Head of caudate nucleus (tissue), 42 donors: Measurements from ENCODE around the gene SLC5A6.
A peak's percentile ranks its signal among the peaks of the same experiment; 100 is the strongest.

Experiments
- DNase-seq, 42 donors: peaks; one replicate each; pipeline versions ENCODE4 v3.0.0 to v3.0.0-alpha.2; 2020 to 2021; ENCODE audit warnings: mixed read lengths in 7 of 42
- intact Hi-C: fragments of 100-400 bp; cut with DNase I; formaldehyde crosslinking; loops from one replicate; pipeline ENCODE4 v1.15.0; 2022

The SLC5A6 gene

GRCh38 chr2:27238976-27239375 lies 26.9 kb upstream of the SLC5A6 start:
- no peak for DNase-seq
- intact Hi-C loops, result no loop called here

- no peak for DNase-seq
- intact Hi-C loops, result no loop called here
Measured at GRCh38 chr2:27237341-27237945, 25.4 kb upstream of the SLC5A6 start.

- intact Hi-C loops, result no loop called here
- DNase-seq, result no peak
Measured at GRCh38 chr2:27236626-27237025, 24.6 kb upstream of the SLC5A6 start.

- intact Hi-C loops, result no loop called here
- DNase-seq, result no peak
Measured at GRCh38 chr2:27236136-27236535, 24.1 kb upstream of the SLC5A6 start.

- intact Hi-C loops, result no loop called here
- no peak for DNase-seq
Measured at GRCh38 chr2:27233341-27233740, 21.3 kb upstream of the SLC5A6 start.

- DNase-seq, result no peak
- intact Hi-C loops, result no loop called here
Measured at GRCh38 chr2:27231921-27232320, 19.9 kb upstream of the SLC5A6 start.

- intact Hi-C loops, result no loop called here
Measured at GRCh38 chr2:27227501-27227900, 15.4 kb upstream of the SLC5A6 start.

GRCh38 chr2:27225526-27225925 lies 13.5 kb upstream of the SLC5A6 start:
- intact Hi-C loops, result no loop called here
- no peak for DNase-seq

More at GRCh38 chr2:27227501-27227900, 15.4 kb upstream of the SLC5A6 start:
- no peak for DNase-seq

GRCh38 chr2:27223416-27223815 lies 11.3 kb upstream of the SLC5A6 start:
- intact Hi-C loops, result no loop called here
- DNase-seq, result no peak

GRCh38 chr2:27222407-27222806 lies 10.3 kb upstream of the SLC5A6 start:
- intact Hi-C loops, result no loop called here
- no peak for DNase-seq

- DNase-seq, result no peak
- intact Hi-C loops, result no loop called here
Measured at GRCh38 chr2:27221166-27221565, 9.1 kb upstream of the SLC5A6 start.

- no peak for DNase-seq
- intact Hi-C loops, result no loop called here
Measured at GRCh38 chr2:27220091-27220490, 8.0 kb upstream of the SLC5A6 start.

- intact Hi-C loops, result loop anchor here (10.0 kb wide), 1 partner anchor 244 kb away; the partner anchor contains the start of gene MAPRE3
- DNase-seq, result no peak
Measured at GRCh38 chr2:27219091-27219490, 7.0 kb upstream of the SLC5A6 start.

GRCh38 chr2:27218614-27219013 lies 6.5 kb upstream of the SLC5A6 start:
- DNase-seq, result no peak
- intact Hi-C loops, result loop anchor here (10.0 kb wide), 1 partner anchor 244 kb away; the partner anchor contains the start of gene MAPRE3

GRCh38 chr2:27217173-27218121 lies 5.4 kb upstream of the SLC5A6 start, which contains the start of gene CAD:
Gene CAD, plus strand, starts transcription at chr2:27217369. Its CDS starts 183 bp downstream, at chr2:27217552.
- DNase-seq, result peak; percentile 76 to 96 (median 90)
- intact Hi-C loops, result loop anchor here (10.0 kb wide), 1 partner anchor 243 kb away; the partner anchor contains the start of gene MAPRE3

- peak in 1 of 42 donors; percentile 15 for DNase-seq
- intact Hi-C loops, result loop anchor here (10.0 kb wide), 1 partner anchor 242 kb away; the partner anchor contains the start of gene MAPRE3
Measured at GRCh38 chr2:27216416-27217137, 4.5 kb upstream of the SLC5A6 start.

GRCh38 chr2:27214941-27215340 lies 2.9 kb upstream of the SLC5A6 start:
- no peak for DNase-seq
- intact Hi-C loops, result loop anchor here (5.0 to 10.0 kb wide), 4 partner anchors 83 to 240 kb away; partner anchors contain the start of genes EIF2B4, MAPRE3, NRBP1 and PREB

GRCh38 chr2:27212626-27213471 lies 781 bp upstream of the SLC5A6 start:
- intact Hi-C loops, result loop anchor here (5.0 to 10.0 kb wide), 4 partner anchors 81 to 238 kb away; partner anchors contain the start of genes EIF2B4, MAPRE3, NRBP1 and PREB
- peak in 15 of 42 donors; percentile 2 to 42 (median 16) for DNase-seq
